GM20000 (cell line): ENCODE data around the gene HSPG2.

Source experiments
- DNase-seq: peaks from one replicate; pipeline ENCODE4 v3.0.0; 2012; ENCODE audit warnings: low spot score
- CTCF ChIP-seq: IDR thresholded peaks from 2 replicates; pipeline ENCODE4 v1.5.1; 2012; ENCODE audit warnings: mild to moderate bottlenecking, control low read depth; ENCODE audit errors: extremely low read depth, missing control alignments

HSPG2 gene

GRCh38 chr1:21872445-21873079 is 64.5 kb downstream of the HSPG2 start:
- no peak for DNase-seq
- no peak for TF ChIP-seq CTCF

GRCh38 chr1:21871943-21872342 is 65.2 kb downstream of the HSPG2 start:
- DNase-seq = no peak
- TF ChIP-seq CTCF = no peak

GRCh38 chr1:21870611-21871010 is 66.5 kb downstream of the HSPG2 start:
- DNase-seq = no peak
- no peak for TF ChIP-seq CTCF

GRCh38 chr1:21869620-21870121 is 67.4 kb downstream of the HSPG2 start:
- DNase-seq = no peak
- no peak for TF ChIP-seq CTCF

- no peak for DNase-seq
These were observed 68.1 kb downstream of the HSPG2 start for GRCh38 chr1:21868941-21869454.

GRCh38 chr1:21868482-21868881 is 68.6 kb downstream of the HSPG2 start:
- no peak for TF ChIP-seq CTCF

More at GRCh38 chr1:21868941-21869454, 68.1 kb downstream of the HSPG2 start:
- no peak for TF ChIP-seq CTCF

GRCh38 chr1:21867451-21867996 is 69.6 kb downstream of the HSPG2 start:
- no peak for DNase-seq
- no peak for TF ChIP-seq CTCF

More at GRCh38 chr1:21868482-21868881, 68.6 kb downstream of the HSPG2 start:
- no peak for DNase-seq
